IPS-18a (cell line): ENCODE measurements around the gene ELP4.
"Not testable (repeated sequence)": the region's sequence is repeated elsewhere in the genome, so short reads cannot be mapped to it uniquely, and the experiment has no call there.

Experiments used
- H3K27ac ChIP-seq: one replicate; pipeline ENCODE4 v1.5.1; 2013; ENCODE audit warnings: low read length
- H3K27me3 ChIP-seq: one replicate; pipeline ENCODE4 v1.6.1; 2013; ENCODE audit warnings: mild to moderate bottlenecking, low read length; ENCODE audit not compliant: control insufficient read depth, insufficient read depth
- H3K36me3 ChIP-seq: one replicate; pipeline ENCODE4 v1.6.1; 2013; ENCODE audit warnings: low read depth, low read length; ENCODE audit not compliant: control insufficient read depth
- H3K4me1 ChIP-seq: one replicate; pipeline ENCODE4 v1.6.1; 2013; ENCODE audit warnings: low read depth, low read length; ENCODE audit not compliant: control insufficient read depth
- H3K4me3 ChIP-seq: one replicate; pipeline ENCODE4 v1.5.1; 2013; ENCODE audit warnings: low read length
- H3K9ac ChIP-seq: one replicate; pipeline ENCODE4 v1.6.1; 2013; ENCODE audit warnings: mild to moderate bottlenecking, low read length, moderate library complexity
- H3K9me3 ChIP-seq: one replicate; pipeline ENCODE4 v1.6.1; 2013; ENCODE audit warnings: low read depth, low read length; ENCODE audit not compliant: control insufficient read depth

ELP4 gene

GRCh38 chr11:31649129-31649966 is 139.8 kb downstream of the ELP4 start:
- Histone ChIP-seq H3K9me3 (no peaks in the 10 kb centered on the region), H3K27ac (no peak overlapping the region)

GRCh38 chr11:31651208-31651607 is 141.6 kb downstream of the ELP4 start:
- Histone ChIP-seq H3K9ac (no peak overlapping the region), H3K4me3 (no peak overlapping the region), H3K27ac (no peak overlapping the region), H3K27me3 (no peaks in the 10 kb centered on the region), H3K4me1 (peaks cover 11% of the 10 kb centered on the region), H3K9me3 (no peaks in the 10 kb centered on the region), H3K36me3 (no peaks in the 10 kb centered on the region)

More at GRCh38 chr11:31649129-31649966, 139.8 kb downstream of the ELP4 start:
- no peak overlapping the region for H3K4me3 ChIP-seq
- peaks cover 11% of the 10 kb centered on the region for H3K4me1 ChIP-seq
- no peaks in the 10 kb centered on the region for H3K27me3 ChIP-seq
- no peaks in the 10 kb centered on the region for H3K36me3 ChIP-seq
- H3K9ac ChIP-seq = no peak overlapping the region

- Histone ChIP-seq H3K4me1 (peaks cover 11% of the 10 kb centered on the region), H3K9ac (no peak overlapping the region), H3K36me3 (no peaks in the 10 kb centered on the region), H3K9me3 (no peaks in the 10 kb centered on the region), H3K27ac (no peak overlapping the region), H3K4me3 (no peak overlapping the region), H3K27me3 (no peaks in the 10 kb centered on the region)
These were observed 142.3 kb downstream of the ELP4 start for GRCh38 chr11:31651822-31652221.

- no peaks in the 10 kb centered on the region for H3K36me3 ChIP-seq
- peaks cover 11% of the 10 kb centered on the region for H3K4me1 ChIP-seq
- no peaks in the 10 kb centered on the region for H3K27me3 ChIP-seq
- no peak overlapping the region for H3K4me3 ChIP-seq
- H3K27ac ChIP-seq = no peak overlapping the region
- no peak overlapping the region for H3K9ac ChIP-seq
- H3K9me3 ChIP-seq = no peaks in the 10 kb centered on the region
These were observed 143.0 kb downstream of the ELP4 start for GRCh38 chr11:31652528-31652927.

- Histone ChIP-seq H3K4me3 (no peak overlapping the region), H3K27ac (no peak overlapping the region), H3K27me3 (no peaks in the 10 kb centered on the region), H3K9ac (no peak overlapping the region), H3K4me1 (peaks cover 6% of the 10 kb centered on the region), H3K36me3 (no peaks in the 10 kb centered on the region), H3K9me3 (no peaks in the 10 kb centered on the region)
These were observed 145.9 kb downstream of the ELP4 start for GRCh38 chr11:31655483-31655882.

GRCh38 chr11:31656051-31656450 is 146.5 kb downstream of the ELP4 start:
- no peaks in the 10 kb centered on the region for H3K27me3 ChIP-seq

GRCh38 chr11:31657091-31657490 is 147.5 kb downstream of the ELP4 start:
- no peaks in the 10 kb centered on the region for H3K4me1 ChIP-seq
- H3K9me3 ChIP-seq = no peaks in the 10 kb centered on the region
- no peak overlapping the region for H3K4me3 ChIP-seq
- no peaks in the 10 kb centered on the region for H3K36me3 ChIP-seq
- no peak overlapping the region for H3K9ac ChIP-seq
- no peak overlapping the region for H3K27ac ChIP-seq
- no peaks in the 10 kb centered on the region for H3K27me3 ChIP-seq

More at GRCh38 chr11:31656051-31656450, 146.5 kb downstream of the ELP4 start:
- Histone ChIP-seq H3K9me3 (no peaks in the 10 kb centered on the region), H3K9ac (no peak overlapping the region), H3K4me1 (no peaks in the 10 kb centered on the region), H3K36me3 (no peaks in the 10 kb centered on the region), H3K27ac (no peak overlapping the region), H3K4me3 (no peak overlapping the region)

GRCh38 chr11:31664129-31664528 is 154.6 kb downstream of the ELP4 start:
- Histone ChIP-seq H3K4me3 (no peak overlapping the region), H3K9ac (no peak overlapping the region), H3K4me1 (peaks cover 3% of the 10 kb centered on the region), H3K27ac (no peak overlapping the region), H3K36me3 (no peaks in the 10 kb centered on the region), H3K9me3 (no peaks in the 10 kb centered on the region), H3K27me3 (no peaks in the 10 kb centered on the region)

GRCh38 chr11:31664954-31665353 is 155.4 kb downstream of the ELP4 start:
- Histone ChIP-seq H3K9ac (no peak overlapping the region), H3K4me1 (peaks cover 3% of the 10 kb centered on the region), H3K27ac (no peak overlapping the region), H3K27me3 (no peaks in the 10 kb centered on the region), H3K36me3 (no peaks in the 10 kb centered on the region), H3K4me3 (no peak overlapping the region), H3K9me3 (no peaks in the 10 kb centered on the region)

- H3K27me3 ChIP-seq = no peaks in the 10 kb centered on the region
- no peak overlapping the region for H3K4me3 ChIP-seq
- H3K36me3 ChIP-seq = no peaks in the 10 kb centered on the region
- H3K9me3 ChIP-seq = no peaks in the 10 kb centered on the region
- no peak overlapping the region for H3K9ac ChIP-seq
- H3K27ac ChIP-seq = no peak overlapping the region
- no peaks in the 10 kb centered on the region for H3K4me1 ChIP-seq
These were observed 162.1 kb downstream of the ELP4 start for GRCh38 chr11:31671681-31672080.

GRCh38 chr11:31673108-31673507 is 163.5 kb downstream of the ELP4 start:
- not testable (repeated sequence) for H3K4me3 ChIP-seq, H3K36me3 ChIP-seq, H3K9ac ChIP-seq, H3K27ac ChIP-seq, H3K4me1 ChIP-seq, H3K27me3 ChIP-seq, H3K9me3 ChIP-seq
